Stimulated activated CD8-positive, alpha-beta memory T cell treated with anti-CD3 and anti-CD28 coated beads, Interleukin-7, amount 100 ng/mL, for 48 hours (primary cell): Measurements from ENCODE around the gene ALOXE3.
A peak's percentile ranks its signal among the peaks of the same experiment; 100 is the strongest.

Source experiments
- DNase-seq, 2 donors: peaks; one replicate each; pipeline ENCODE4 v3.0.0-alpha.2; 2020; ENCODE audit warnings: low read depth in 1 of 2; ENCODE audit errors: extremely low read depth in 1 of 2

Gene ALOXE3

GRCh38 chr17:8154608-8155155 is 36.4 kb upstream of the ALOXE3 start:
- no peak for DNase-seq

GRCh38 chr17:8153957-8154607 is 35.8 kb upstream of the ALOXE3 start:
- peak; percentile 69 to 83 for DNase-seq

GRCh38 chr17:8153525-8153956 is 35.2 kb upstream of the ALOXE3 start:
- DNase-seq: peak in 1 of 2 donors; percentile 63

- DNase-seq: no peak
These were observed 34.7 kb upstream of the ALOXE3 start for GRCh38 chr17:8153031-8153451.

GRCh38 chr17:8152112-8152775 is 33.9 kb upstream of the ALOXE3 start, which contains the start of gene PER1:
Gene PER1 (minus strand): TSS chr17:8152404. CDS start chr17:8150706, 1,698 bp downstream.
- DNase-seq: peak; percentile 84 to 93

GRCh38 chr17:8151641-8152111 is 33.4 kb upstream of the ALOXE3 start:
- DNase-seq: no peak

GRCh38 chr17:8151120-8151640 is 32.9 kb upstream of the ALOXE3 start:
- DNase-seq: peak; percentile 77 to 85

- no peak for DNase-seq
These were observed 32.1 kb upstream of the ALOXE3 start for GRCh38 chr17:8150194-8151119.

GRCh38 chr17:8149419-8150193 is 31.3 kb upstream of the ALOXE3 start:
- DNase-seq: no peak

- no peak for DNase-seq
These were observed 30.2 kb upstream of the ALOXE3 start for GRCh38 chr17:8148560-8148959.

- DNase-seq: no peak
These were observed 29.6 kb upstream of the ALOXE3 start for GRCh38 chr17:8147805-8148404.

- no peak for DNase-seq
These were observed 29.0 kb upstream of the ALOXE3 start for GRCh38 chr17:8147141-8147804.

GRCh38 chr17:8146381-8147140 is 28.2 kb upstream of the ALOXE3 start:
- DNase-seq: no peak

- DNase-seq: no peak
These were observed 27.5 kb upstream of the ALOXE3 start for GRCh38 chr17:8145811-8146210.

GRCh38 chr17:8144401-8145231 is 26.3 kb upstream of the ALOXE3 start:
- DNase-seq: no peak

- DNase-seq: no peak
These were observed 25.5 kb upstream of the ALOXE3 start for GRCh38 chr17:8143581-8144400.
